Thoracic aorta (tissue), 2 donors: ENCODE data around the gene GFRA1. TPM values are rescaled to one million over a fixed set of nuclear protein-coding genes. Genes with fewer than 3 reads are reported as not detected.

Experiments
- ATAC-seq: fragments of 150-250 bp; one replicate; pipeline ENCODE4 v1.8.0; 2017; ENCODE audit warnings: low read depth; ENCODE audit not compliant: insufficient number of reproducible peaks, low FRiP score
- DNase-seq: peaks from one replicate; pipeline ENCODE4 v3.0.0-alpha.2; 2020; ENCODE audit warnings: low spot score
- H3K27ac ChIP-seq, 2 donors: fragments of 200-600 bp; sonication (generic); 1 replicate in 1 of 2; 2 replicates in 1 of 2; pipeline ENCODE4 v1.5.1; 2016; ENCODE audit warnings: mild to moderate bottlenecking in 2 of 2, moderate library complexity in 2 of 2
- H3K27me3 ChIP-seq: fragments of 200-600 bp; sonication (generic); replicated peaks from 2 replicates; pipeline ENCODE4 v1.6.0; 2016; ENCODE audit warnings: mild to moderate bottlenecking; ENCODE audit not compliant: insufficient read depth
- H3K36me3 ChIP-seq: fragments of 200-600 bp; sonication (generic); one replicate; pipeline ENCODE4 v1.5.1; 2016
- H3K4me1 ChIP-seq, 2 donors: fragments of 200-600 bp; sonication (generic); 1 replicate in 1 of 2; 2 replicates in 1 of 2; pipeline versions ENCODE4 v1.5.1 to v1.6.0; 2016; ENCODE audit warnings: low read depth in 2 of 2, mild to moderate bottlenecking in 1 of 2; ENCODE audit not compliant: control insufficient read depth in 1 of 2
- H3K4me3 ChIP-seq: fragments of 200-600 bp; sonication (generic); 2 replicates; pipeline ENCODE4 v1.5.1; 2016; ENCODE audit warnings: mild to moderate bottlenecking
- H3K9me3 ChIP-seq: fragments of 200-600 bp; sonication (generic); 2 replicates; pipeline ENCODE4 v1.5.1; 2016
- CTCF ChIP-seq: fragments of 200-600 bp; sonication (generic); IDR thresholded peaks from one replicate; pipeline ENCODE4 v1.5.1; 2019; ENCODE audit warnings: antibody characterized with exemption
- total RNA-seq, 2 donors: library from RNA; depleted of rRNA; stranded (reverse); fragments of >200 nt; gene quantifications; one replicate each; pipeline versions ENCODE4 v1.1.0 to v1.2.3, GENCODE V29; 2016

The GFRA1 gene
- total RNA-seq, 2 donors from 2014 or later = 5.8 to 9.3 TPM

- Histone ChIP-seq H3K9me3 (no peaks in the 10 kb centered on the region), H3K4me3 (no peak overlapping the region), H3K27ac (no peak overlapping the region), H3K27me3 (no peaks in the 10 kb centered on the region), H3K4me1 (no peaks in the 10 kb centered on the region), H3K36me3 (no peaks in the 10 kb centered on the region)
- no peak for ATAC-seq
- no peak for TF ChIP-seq CTCF
- DNase-seq = no peak
Measured at GRCh38 chr10:116307455-116307854, 34.4 kb upstream of the GFRA1 start.

DNA sequence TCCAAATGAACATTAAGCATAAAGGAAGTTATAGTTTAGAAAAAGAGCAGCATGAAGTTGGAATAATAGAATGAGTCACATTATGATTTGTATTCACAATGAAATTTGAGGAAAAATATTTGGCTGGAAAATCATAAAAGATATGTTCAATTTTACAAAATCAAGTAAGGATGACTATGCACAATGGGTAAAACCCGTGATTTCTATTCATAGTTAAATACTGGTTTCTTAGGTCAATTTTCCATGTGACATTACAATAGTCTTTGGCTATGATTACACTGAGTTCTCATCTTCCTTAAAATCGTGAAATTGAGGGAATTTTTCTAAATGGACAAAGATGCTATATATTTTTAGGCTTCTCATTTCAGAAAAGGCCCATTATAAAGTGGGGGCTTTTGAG, 33.8 kb upstream of the GFRA1 start:
- Histone ChIP-seq H3K36me3 (no peaks in the 10 kb centered on the region), H3K4me1 (no peaks in the 10 kb centered on the region), H3K9me3 (no peaks in the 10 kb centered on the region), H3K27ac (no peak overlapping the region), H3K4me3 (no peak overlapping the region), H3K27me3 (no peaks in the 10 kb centered on the region)
- DNase-seq (no peak), ATAC-seq (no peak)
- no peak for TF ChIP-seq CTCF

DNA sequence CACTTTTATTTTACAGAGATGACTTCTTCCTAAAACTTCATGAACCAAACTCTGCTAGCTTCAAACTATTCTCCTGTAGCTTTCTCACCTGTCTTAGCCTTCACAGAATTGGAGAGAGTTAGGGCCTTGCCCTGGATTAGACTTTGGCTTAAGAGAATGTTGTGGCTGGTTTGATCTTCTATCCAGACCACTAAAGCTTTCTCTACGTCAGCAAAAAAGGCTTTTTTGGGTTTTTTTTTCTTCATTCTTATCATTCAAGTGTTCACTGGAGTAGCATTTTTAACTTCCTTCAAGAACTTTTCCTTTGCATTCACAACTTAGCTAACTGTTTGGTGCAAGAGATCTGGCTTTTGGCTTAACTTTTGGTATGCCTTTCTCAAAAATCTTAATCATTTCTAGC, 31.9 kb upstream of the GFRA1 start:
- Histone ChIP-seq H3K9me3 (no peaks in the 10 kb centered on the region), H3K36me3 (no peaks in the 10 kb centered on the region), H3K27ac (no peak overlapping the region), H3K4me3 (no peak overlapping the region), H3K27me3 (no peaks in the 10 kb centered on the region), H3K4me1 (no peaks in the 10 kb centered on the region)
- DNase-seq (no peak), ATAC-seq (no peak)
- TF ChIP-seq CTCF = no peak

DNA sequence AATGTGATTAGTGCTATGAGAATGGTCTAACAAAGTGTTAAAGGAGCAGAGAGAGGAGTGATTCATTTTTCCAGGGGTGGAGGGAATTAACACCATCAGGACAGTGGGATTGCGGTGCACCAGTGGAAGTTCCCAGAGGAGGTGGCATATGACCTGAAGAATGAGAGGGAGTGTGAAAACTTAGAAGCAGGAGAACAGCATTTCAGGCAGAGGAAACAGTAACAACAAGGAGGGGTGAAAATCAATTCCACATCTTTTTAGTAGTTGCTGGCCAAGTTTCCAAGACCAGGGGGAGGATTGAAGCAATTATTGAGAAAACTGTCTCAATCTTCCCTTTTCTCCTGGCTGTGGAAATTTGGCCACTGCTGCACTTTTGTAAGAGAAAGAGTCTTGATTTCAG, 27.5 kb upstream of the GFRA1 start:
- Histone ChIP-seq H3K4me3 (no peak overlapping the region), H3K9me3 (no peaks in the 10 kb centered on the region), H3K4me1 (no peaks in the 10 kb centered on the region), H3K27me3 (no peaks in the 10 kb centered on the region), H3K36me3 (no peaks in the 10 kb centered on the region), H3K27ac (no peak overlapping the region)
- TF ChIP-seq CTCF = no peak
- ATAC-seq (no peak), DNase-seq (no peak)

DNA sequence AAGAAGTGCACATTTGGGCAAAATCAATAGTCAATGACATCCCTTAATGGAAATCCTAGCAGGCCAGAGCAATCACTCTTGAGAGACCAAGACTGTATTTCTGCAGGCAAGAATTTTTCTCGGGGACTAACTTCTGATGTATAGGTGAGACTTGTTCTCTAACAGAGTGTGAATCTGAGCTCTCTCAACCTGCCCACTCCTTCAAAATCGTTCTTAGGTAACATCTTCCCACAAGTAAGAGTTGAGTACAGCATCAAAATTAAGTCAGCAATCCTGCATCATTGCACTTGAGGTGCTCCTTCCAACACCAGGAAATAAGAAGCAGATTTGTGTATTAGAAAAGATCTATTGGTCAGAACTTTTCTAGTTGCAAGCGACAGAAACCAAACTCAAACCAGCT, 25.6 kb upstream of the GFRA1 start:
- no peaks in the 10 kb centered on the region for H3K9me3 ChIP-seq
- TF ChIP-seq CTCF = no peak
- H3K36me3 ChIP-seq = no peaks in the 10 kb centered on the region
- H3K4me3 ChIP-seq = no peak overlapping the region
- H3K27me3 ChIP-seq = no peaks in the 10 kb centered on the region
- no peaks in the 10 kb centered on the region for H3K4me1 ChIP-seq
- DNase-seq (no peak), ATAC-seq (no peak)
- no peak overlapping the region for H3K27ac ChIP-seq
